ENCODE results near the gene MMP20. TPM values are rescaled to one million over a fixed set of nuclear protein-coding genes. Genes with fewer than 3 reads are reported as not detected.

MMP20 gene
- polyA plus RNA-seq, 1 donor (not counting 4 experiments of a cell fraction or from before 2014, with no cell fraction given): not detected

GRCh38 chr11:102545701-102546100, 79.4 kb downstream of the MMP20 start:
- no peak overlapping the region for H3K27ac ChIP-seq (ENCODE audit: control insufficient read depth, insufficient read depth, low read length)

GRCh38 chr11:102544594-102544993, 80.5 kb downstream of the MMP20 start:
- no peak for DNase-seq (ENCODE audit: low read depth, low spot score)
- H4K20me1 ChIP-seq (ENCODE audit: control insufficient read depth, extremely low read depth, insufficient read depth, low read length): no peaks in the 10 kb centered on the region
- no peak for TF ChIP-seq CTCF (optimal IDR thresholded peaks at IDR 0.05 in 1 of 3, IDR thresholded peaks at IDR 0.05 in 1 of 3, conservative IDR thresholded peaks at IDR 0.05 in 1 of 3; ENCODE audit: extremely low read depth in 1 of 3, insufficient read depth in 2 of 3, low read length in 3 of 3)
- TF ChIP-seq EZH2 (IDR thresholded peaks at IDR 0.05; ENCODE audit: low read length): no peak
- no peaks in the 10 kb centered on the region for H3K79me2 ChIP-seq (ENCODE audit: control insufficient read depth, insufficient read depth, low read length)
- H3K36me3 ChIP-seq (ENCODE audit: control insufficient read depth in 2 of 2, extremely low read depth in 1 of 2, insufficient read depth in 2 of 2, low read length in 2 of 2): no peaks in the 10 kb centered on the region
- H3K4me3 ChIP-seq (ENCODE audit: control insufficient read depth in 2 of 3, extremely low read depth in 1 of 3, insufficient read depth in 2 of 3, low read depth in 1 of 3, low read length in 3 of 3): no peak overlapping the region
- FAIRE-seq: no peak
- no peaks in the 10 kb centered on the region for H3K9me1 ChIP-seq (ENCODE audit: control insufficient read depth, extremely low read depth, insufficient read depth, low read length)
- H3K4me1 ChIP-seq (ENCODE audit: control insufficient read depth, extremely low read depth, insufficient read depth, low read length): no peaks in the 10 kb centered on the region
- H3K27me3 ChIP-seq (ENCODE audit: control insufficient read depth, extremely low read depth, insufficient read depth, low read length): no peaks in the 10 kb centered on the region
- H3K4me2 ChIP-seq (ENCODE audit: control insufficient read depth, extremely low read depth, insufficient read depth, low read depth, low read length): no peak overlapping the region
- no peaks in the 10 kb centered on the region for H3K9me3 ChIP-seq (ENCODE audit: control insufficient read depth, low read depth, low read length)
- dilution Hi-C loops (cut with MboI; ENCODE audit: extremely low pct_ligation_motif_present, low sequenced_read_pairs): no loop called here
- no peak overlapping the region for H3K27ac ChIP-seq (ENCODE audit: control insufficient read depth, insufficient read depth, low read length)
- H2AFZ ChIP-seq (ENCODE audit: control insufficient read depth, low read length): no peak overlapping the region
- H3K9ac ChIP-seq (ENCODE audit: control insufficient read depth, extremely low read depth, insufficient read depth, low read length): no peak overlapping the region

More at GRCh38 chr11:102545701-102546100, 79.4 kb downstream of the MMP20 start:
- no peaks in the 10 kb centered on the region for H3K4me1 ChIP-seq (ENCODE audit: control insufficient read depth, extremely low read depth, insufficient read depth, low read length)
- TF ChIP-seq EZH2 (IDR thresholded peaks at IDR 0.05; ENCODE audit: low read length) (no peak), CTCF (optimal IDR thresholded peaks at IDR 0.05 in 1 of 3, IDR thresholded peaks at IDR 0.05 in 1 of 3, conservative IDR thresholded peaks at IDR 0.05 in 1 of 3; ENCODE audit: extremely low read depth in 1 of 3, insufficient read depth in 2 of 3, low read length in 3 of 3) (no peak)
- H3K4me2 ChIP-seq (ENCODE audit: control insufficient read depth, extremely low read depth, insufficient read depth, low read depth, low read length): no peak overlapping the region
- H2AFZ ChIP-seq (ENCODE audit: control insufficient read depth, low read length): no peak overlapping the region
- dilution Hi-C loops (cut with MboI; ENCODE audit: extremely low pct_ligation_motif_present, low sequenced_read_pairs): no loop called here
- DNase-seq (ENCODE audit: low read depth, low spot score) (no peak), FAIRE-seq (no peak)
- no peak overlapping the region for H3K4me3 ChIP-seq (ENCODE audit: control insufficient read depth in 2 of 3, extremely low read depth in 1 of 3, insufficient read depth in 2 of 3, low read depth in 1 of 3, low read length in 3 of 3)
- H3K9ac ChIP-seq (ENCODE audit: control insufficient read depth, extremely low read depth, insufficient read depth, low read length): no peak overlapping the region
- no peaks in the 10 kb centered on the region for H3K36me3 ChIP-seq (ENCODE audit: control insufficient read depth in 2 of 2, extremely low read depth in 1 of 2, insufficient read depth in 2 of 2, low read length in 2 of 2)
- no peaks in the 10 kb centered on the region for H3K79me2 ChIP-seq (ENCODE audit: control insufficient read depth, insufficient read depth, low read length)
- H3K27me3 ChIP-seq (ENCODE audit: control insufficient read depth, extremely low read depth, insufficient read depth, low read length): no peaks in the 10 kb centered on the region
- H4K20me1 ChIP-seq (ENCODE audit: control insufficient read depth, extremely low read depth, insufficient read depth, low read length): no peaks in the 10 kb centered on the region
- H3K9me1 ChIP-seq (ENCODE audit: control insufficient read depth, extremely low read depth, insufficient read depth, low read length): no peaks in the 10 kb centered on the region
- H3K9me3 ChIP-seq (ENCODE audit: control insufficient read depth, low read depth, low read length): no peaks in the 10 kb centered on the region
